Psoas muscle (tissue), 8 donors: ENCODE data around the gene LSAMP. TPM values are rescaled to one million over a fixed set of nuclear protein-coding genes. Genes with fewer than 3 reads are reported as not detected.

Source experiments
- ATAC-seq, 4 donors: fragments of 200-7000 bp; cut with Tn5 transposase; one replicate each; pipeline ENCODE4 v1.9.1; 2020; ENCODE audit warnings: moderate library complexity in 3 of 4, mild to moderate bottlenecking in 2 of 4
- DNase-seq, 2 donors: peaks; one replicate each; pipeline ENCODE4 v3.0.0-alpha.2; 2020
- H3K27ac ChIP-seq: fragments of 200-600 bp; one replicate; pipeline ENCODE4 v1.8.0; 2022
- H3K27me3 ChIP-seq, 3 donors: fragments of 200-600 bp in 1 of 3; one replicate each; pipeline versions ENCODE4 v1.6.1 to v1.8.0; 2013 to 2022; ENCODE audit warnings: low read length in 2 of 3, mild to moderate bottlenecking in 2 of 3, moderate library complexity in 1 of 3; ENCODE audit not compliant: insufficient read depth in 3 of 3
- H3K36me3 ChIP-seq, 2 donors: fragments of 200-600 bp in 1 of 2; one replicate each; pipeline versions ENCODE4 v1.6.1 to v1.8.0; 2013 to 2022; ENCODE audit warnings: low read depth in 1 of 2, mild to moderate bottlenecking in 1 of 2, moderate library complexity in 1 of 2; ENCODE audit not compliant: insufficient read depth in 1 of 2
- H3K4me1 ChIP-seq: fragments of 200-600 bp; one replicate; pipeline ENCODE4 v1.8.0; 2022
- H3K4me3 ChIP-seq: fragments of 200-600 bp; one replicate; pipeline ENCODE4 v1.8.0; 2022; ENCODE audit warnings: mild to moderate bottlenecking
- H3K9me3 ChIP-seq: fragments of 200-600 bp; one replicate; pipeline ENCODE4 v1.8.0; 2022
- CTCF ChIP-seq: fragments of 200-600 bp; IDR thresholded peaks from one replicate; pipeline ENCODE4 v1.8.0; 2022; ENCODE audit warnings: antibody characterized with exemption
- WGBS, 3 donors: extraction: QIAGEN DNeasy Blood & Tissue Kit; methylation state at CpG; one replicate each; pipeline versions ENCODE4 v1.1.6 to v1.1.7; 2013; 5-methylcytosine and 5-hydroxymethylcytosine counted together
- intact Hi-C, 2 donors: fragments of 100-400 bp; cut with DNase I; formaldehyde crosslinking; loops; one replicate each; pipeline versions ENCODE4 v1.11.0 to v1.14.2; 2022
- polyA plus RNA-seq, 3 donors: library from polyadenylated mRNA; stranded (reverse); fragments of 200-250 nt; gene quantifications; one replicate each; pipeline ENCODE4 v1.2.3, GENCODE V29; 2013
- total RNA-seq, 4 donors: library from RNA; stranded (reverse); fragmentation: NEBNext Ultra II Directional in 2 of 4; extraction: Animal tissue kit (Norgen Biotek cat#: 25700) in 2 of 4; gene quantifications; one replicate each; pipeline versions ENCODE4 v1.2.1 to v1.2.4, GENCODE V29; 2021 to 2023
- donor health status: healthy with polysubstance abuse.
- donor health status: DM: no; HTN: no; CAD: no; lungs with moderate emphysema.
- donor health status: Bipolar disorder and iron deficiency.
- donor health status: healthy.
- donor health status: DM: yes; HTN: yes; CAD: no.
- donor health status: DM: no; HTN: no; CAD: no.
- donor health status: DM: no; HTN: no; CAD: no.
- donor health status: DM: yes; HTN: yes; CAD: no.

Gene LSAMP
- total and polyA plus RNA-seq, 7 donors: 0.01 to 0.17 (median 0.04) TPM; not detected in 4

GRCh38 chr3:116259984-116260383 is 185.3 kb downstream of the LSAMP start:
- TF ChIP-seq CTCF: no peak
- no peaks in the 10 kb centered on the region for H3K36me3 ChIP-seq
- H3K4me1 ChIP-seq: no peaks in the 10 kb centered on the region
- H3K27me3 ChIP-seq: no peaks in the 10 kb centered on the region
- no peak for DNase-seq
- H3K27ac ChIP-seq: no peak overlapping the region
- intact Hi-C loops: no loop called here
- H3K9me3 ChIP-seq: no peaks in the 10 kb centered on the region
- ATAC-seq: no peak
- no peak overlapping the region for H3K4me3 ChIP-seq

- no peaks in the 10 kb centered on the region for H3K27me3 ChIP-seq
- TF ChIP-seq CTCF: no peak
- ATAC-seq: no peak
- intact Hi-C loops: no loop called here
- no peak overlapping the region for H3K4me3 ChIP-seq
- no peak for DNase-seq
- H3K36me3 ChIP-seq: no peaks in the 10 kb centered on the region
- H3K9me3 ChIP-seq: no peaks in the 10 kb centered on the region
- WGBS, 3 donors: 44 to 56% (median 46%) methylated on average over 4 of the region's 4 CpGs
- no peaks in the 10 kb centered on the region for H3K4me1 ChIP-seq
- no peak overlapping the region for H3K27ac ChIP-seq
These were observed 188.3 kb downstream of the LSAMP start for GRCh38 chr3:116256843-116257485.

- ATAC-seq (no peak), DNase-seq (no peak)
- intact Hi-C loops: no loop called here
- H3K27ac ChIP-seq: no peak overlapping the region
- H3K9me3 ChIP-seq: no peaks in the 10 kb centered on the region
- no peak overlapping the region for H3K4me3 ChIP-seq
- H3K4me1 ChIP-seq: no peaks in the 10 kb centered on the region
- 72 to 75% (median 72%) methylated on average over 3 of the region's 3 CpGs for WGBS, 3 donors
- no peaks in the 10 kb centered on the region for H3K27me3 ChIP-seq
- no peaks in the 10 kb centered on the region for H3K36me3 ChIP-seq
- no peak for TF ChIP-seq CTCF
These were observed 190.7 kb downstream of the LSAMP start for GRCh38 chr3:116254541-116254940.

- Histone ChIP-seq H3K9me3 (no peaks in the 10 kb centered on the region), H3K4me3 (no peak overlapping the region), H3K27ac (no peak overlapping the region), H3K27me3 (no peaks in the 10 kb centered on the region), H3K36me3 (no peaks in the 10 kb centered on the region), H3K4me1 (no peaks in the 10 kb centered on the region)
- no peak for ATAC-seq
- intact Hi-C loops: no loop called here
- TF ChIP-seq CTCF: no peak
- WGBS, 3 donors: 54 to 57% (median 55%) methylated on average over 4 of the region's 4 CpGs
- no peak for DNase-seq
These were observed 191.8 kb downstream of the LSAMP start for GRCh38 chr3:116253511-116253910.

- Histone ChIP-seq H3K27ac (no peak overlapping the region), H3K36me3 (no peaks in the 10 kb centered on the region), H3K27me3 (no peaks in the 10 kb centered on the region), H3K9me3 (no peaks in the 10 kb centered on the region), H3K4me1 (no peaks in the 10 kb centered on the region), H3K4me3 (no peak overlapping the region)
- DNase-seq (no peak), ATAC-seq (no peak)
- no peak for TF ChIP-seq CTCF
- WGBS, 3 donors: 69 to 74% (median 70%) methylated on average over 1 of the region's 1 CpG
- intact Hi-C loops: no loop called here
These were observed 197.7 kb downstream of the LSAMP start for GRCh38 chr3:116247605-116248004.
